UCSD-AML1 (cell line): ENCODE measurements around the gene FERD3L.
"Not testable (repeated sequence)": the region's sequence is repeated elsewhere in the genome, so short reads cannot be mapped to it uniquely, and the experiment has no call there.

ENCODE experiments used
- DNase-seq: peaks from one replicate; lab custom pipeline; 2025; ENCODE audit not compliant: unreplicated experiment; lab: John Stamatoyannopoulos, UW

Gene FERD3L, protein sequence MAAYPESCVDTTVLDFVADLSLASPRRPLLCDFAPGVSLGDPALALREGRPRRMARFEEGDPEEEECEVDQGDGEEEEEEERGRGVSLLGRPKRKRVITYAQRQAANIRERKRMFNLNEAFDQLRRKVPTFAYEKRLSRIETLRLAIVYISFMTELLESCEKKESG

GRCh38 chr7:19144661-19145433 lies at the start of gene FERD3L:
Gene FERD3L (minus strand): TSS chr7:19145421. CDS start chr7:19145362, 59 bp downstream.
- no peak for DNase-seq

GRCh38 chr7:19194417-19194816 lies 49.2 kb upstream of the FERD3L start:
- not testable (repeated sequence) for DNase-seq

DNA sequence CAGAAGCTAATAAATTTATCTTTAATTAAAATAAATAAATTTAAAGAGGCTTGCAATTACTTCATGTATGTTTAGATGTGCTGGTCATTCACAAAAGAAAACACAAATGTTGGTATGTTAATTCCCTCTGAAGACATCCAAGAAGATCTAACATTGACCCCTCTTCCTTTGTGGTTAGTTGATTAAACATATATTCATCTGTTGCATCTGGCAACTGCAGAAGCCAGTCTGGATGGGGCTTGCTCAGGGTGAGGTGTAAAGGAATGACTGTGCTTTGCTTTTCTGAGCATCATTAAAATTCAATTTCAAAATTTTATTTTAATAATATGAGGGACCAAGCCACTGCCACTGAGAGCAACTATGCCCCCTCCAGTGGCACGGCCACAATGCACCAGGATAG lies 36.4 kb upstream of the FERD3L start:
- no peak for DNase-seq

GRCh38 chr7:19178595-19178994 lies 33.4 kb upstream of the FERD3L start:
- DNase-seq: no peak

GRCh38 chr7:19177269-19177668 lies 32.0 kb upstream of the FERD3L start:
- DNase-seq: peak; percentile 2

DNA sequence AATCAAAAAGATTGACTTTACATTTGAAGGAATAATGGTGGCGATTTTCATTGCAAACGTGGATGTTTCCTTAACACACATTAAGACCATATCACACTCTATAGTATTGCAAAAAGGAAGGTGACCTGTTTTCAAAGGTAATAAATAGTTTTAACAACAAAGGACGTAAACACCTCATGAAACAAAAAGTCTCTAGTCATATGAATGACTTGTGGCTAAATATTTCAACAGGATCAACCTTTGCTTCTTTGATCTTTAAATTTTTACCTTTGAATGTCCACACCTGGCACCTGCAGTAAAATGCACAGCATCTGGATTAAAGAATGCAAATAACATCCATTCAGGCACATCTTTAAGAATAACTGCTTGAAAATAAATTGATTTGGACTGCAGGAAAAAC lies 30.0 kb upstream of the FERD3L start:
- DNase-seq: no peak

GRCh38 chr7:19161671-19162070 lies 16.4 kb upstream of the FERD3L start:
- no peak for DNase-seq

GRCh38 chr7:19146699-19147098 lies 1.5 kb upstream of the FERD3L start:
- no peak for DNase-seq

DNA sequence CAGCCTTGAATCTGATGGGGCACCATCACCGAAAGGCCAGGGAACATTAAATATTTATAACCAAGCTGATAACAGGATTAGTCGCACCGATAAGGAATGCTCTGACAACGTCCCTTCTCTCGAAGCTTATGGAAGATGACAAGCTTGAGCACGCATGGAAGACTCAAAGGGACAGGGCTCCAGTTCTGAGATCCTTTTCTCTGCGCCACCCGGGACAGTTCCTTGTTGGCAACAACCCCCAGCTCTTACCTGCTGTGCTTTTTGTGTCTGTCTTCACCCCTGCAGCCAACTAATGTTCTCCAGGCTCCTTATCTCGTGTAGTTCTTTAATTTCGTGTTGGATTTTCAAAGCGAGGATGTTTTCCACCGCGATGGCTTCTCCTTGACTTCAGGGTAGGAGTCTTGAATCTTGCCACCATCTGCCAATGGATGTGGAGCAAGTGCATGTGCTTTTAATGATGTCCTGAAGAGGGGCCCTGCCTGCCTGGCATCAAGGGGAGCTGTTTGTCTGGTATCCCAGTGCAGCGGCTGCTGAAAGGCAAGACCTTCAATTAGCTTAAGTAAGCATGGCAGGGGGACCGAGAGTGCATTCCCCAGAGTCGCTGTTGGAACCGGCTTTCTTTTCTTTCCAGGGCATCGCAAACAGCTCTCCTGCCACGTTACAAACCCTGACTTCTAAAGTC lies 354 bp upstream of the FERD3L start:
- no peak for DNase-seq

- DNase-seq: no peak
Observed at GRCh38 chr7:19143881-19144574, 1.2 kb downstream of the FERD3L start.

GRCh38 chr7:19139706-19140327 lies 5.4 kb downstream of the FERD3L start:
- no peak for DNase-seq

- DNase-seq: no peak
Observed at GRCh38 chr7:19133886-19134285, 11.3 kb downstream of the FERD3L start.

DNA sequence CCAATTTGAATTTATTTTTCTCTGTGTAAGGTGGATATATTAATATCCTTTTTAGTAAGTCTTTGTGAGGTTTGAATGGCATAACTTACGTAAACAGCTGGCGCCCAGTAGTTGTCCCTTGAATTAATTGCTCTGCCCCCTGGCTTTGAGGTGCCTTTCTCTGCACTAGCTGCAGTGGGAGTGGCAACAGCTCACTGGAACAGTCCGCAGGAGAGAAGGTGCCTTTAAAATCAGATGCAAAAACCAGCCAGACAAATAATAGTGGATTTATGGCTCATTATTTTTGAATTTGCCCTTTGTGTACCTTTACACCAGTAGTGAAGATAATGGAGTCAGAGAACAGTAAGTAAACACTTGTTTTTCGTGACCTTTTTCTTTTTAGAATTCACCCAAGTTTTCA lies 11.8 kb downstream of the FERD3L start:
- no peak for DNase-seq

DNA sequence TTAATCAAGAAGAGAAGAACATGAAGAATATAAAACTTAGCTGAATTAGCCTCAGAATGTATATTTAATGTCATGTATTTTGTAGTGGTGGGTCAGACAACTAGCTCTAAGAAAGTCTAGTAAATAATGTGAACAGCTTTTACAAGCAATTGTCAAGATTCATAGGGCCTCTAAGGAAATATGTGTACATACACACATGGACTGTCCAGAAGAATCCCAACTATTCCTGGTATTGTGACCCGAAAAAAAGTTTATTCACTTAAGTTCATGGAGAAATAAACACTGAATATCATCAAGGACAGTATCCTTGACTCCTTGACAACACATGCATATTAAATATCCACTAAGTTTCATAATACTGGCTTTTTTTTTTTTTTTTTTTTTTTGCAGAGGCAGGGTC lies 16.4 kb downstream of the FERD3L start:
- DNase-seq: no peak

DNA sequence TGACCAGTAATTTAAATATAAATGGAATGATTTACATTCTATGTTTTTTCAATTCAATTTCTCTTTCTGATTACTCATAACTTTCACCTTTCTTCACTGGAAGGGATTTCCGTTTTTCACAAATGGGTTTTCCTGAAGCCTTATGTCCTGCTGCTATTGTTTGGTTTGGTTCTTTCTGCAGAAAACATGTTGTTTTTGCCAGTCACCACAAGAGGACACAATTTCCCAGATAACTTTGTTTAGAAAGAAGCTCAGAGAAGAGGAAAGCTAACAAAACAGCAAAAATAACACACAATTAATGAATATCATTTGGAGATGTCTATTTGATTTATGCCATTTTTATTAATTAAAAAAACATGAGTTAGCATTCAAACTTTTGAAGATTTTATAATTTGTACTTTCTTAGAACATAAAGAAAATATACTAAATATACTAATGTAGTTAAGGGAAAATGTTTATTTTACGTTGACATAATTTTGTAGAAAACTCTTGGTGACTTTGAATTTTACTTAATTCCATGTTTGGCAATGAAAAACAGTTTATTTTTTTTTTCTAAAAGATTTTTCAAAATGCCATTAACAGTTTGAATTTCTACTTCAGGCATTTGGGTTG lies 23.1 kb downstream of the FERD3L start:
- DNase-seq: no peak

DNA sequence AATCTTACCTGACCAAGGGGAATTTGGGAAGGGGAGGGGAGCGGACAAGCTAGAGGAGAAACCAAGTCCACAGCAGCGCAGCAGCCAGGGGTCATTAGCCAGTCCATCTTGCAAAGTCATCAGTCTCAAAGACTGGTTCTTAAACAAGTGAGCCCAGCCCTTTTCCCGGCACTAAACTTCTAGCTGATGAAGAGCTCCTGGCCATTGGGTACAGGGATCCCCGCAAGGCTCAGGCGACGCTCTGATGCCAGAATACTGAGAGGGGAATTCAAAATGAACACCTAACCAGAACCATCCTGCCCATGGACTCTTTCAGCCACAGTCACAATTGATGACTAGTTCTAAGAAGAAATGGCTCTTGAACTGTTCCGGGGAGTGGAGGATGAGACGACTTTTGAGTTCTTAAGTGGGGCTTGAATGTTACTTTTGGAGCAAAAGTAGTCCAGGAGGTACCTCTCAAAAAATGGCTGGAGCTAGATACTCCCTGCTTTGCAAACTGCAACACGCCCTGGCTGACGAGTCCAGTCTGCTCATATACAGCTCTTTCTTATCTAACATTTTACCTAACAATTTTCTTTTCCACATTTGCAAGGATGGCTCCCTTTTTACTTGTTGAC lies 25.2 kb downstream of the FERD3L start:
- DNase-seq: no peak

- DNase-seq: no peak
Observed at GRCh38 chr7:19119372-19119771, 25.8 kb downstream of the FERD3L start.

DNA sequence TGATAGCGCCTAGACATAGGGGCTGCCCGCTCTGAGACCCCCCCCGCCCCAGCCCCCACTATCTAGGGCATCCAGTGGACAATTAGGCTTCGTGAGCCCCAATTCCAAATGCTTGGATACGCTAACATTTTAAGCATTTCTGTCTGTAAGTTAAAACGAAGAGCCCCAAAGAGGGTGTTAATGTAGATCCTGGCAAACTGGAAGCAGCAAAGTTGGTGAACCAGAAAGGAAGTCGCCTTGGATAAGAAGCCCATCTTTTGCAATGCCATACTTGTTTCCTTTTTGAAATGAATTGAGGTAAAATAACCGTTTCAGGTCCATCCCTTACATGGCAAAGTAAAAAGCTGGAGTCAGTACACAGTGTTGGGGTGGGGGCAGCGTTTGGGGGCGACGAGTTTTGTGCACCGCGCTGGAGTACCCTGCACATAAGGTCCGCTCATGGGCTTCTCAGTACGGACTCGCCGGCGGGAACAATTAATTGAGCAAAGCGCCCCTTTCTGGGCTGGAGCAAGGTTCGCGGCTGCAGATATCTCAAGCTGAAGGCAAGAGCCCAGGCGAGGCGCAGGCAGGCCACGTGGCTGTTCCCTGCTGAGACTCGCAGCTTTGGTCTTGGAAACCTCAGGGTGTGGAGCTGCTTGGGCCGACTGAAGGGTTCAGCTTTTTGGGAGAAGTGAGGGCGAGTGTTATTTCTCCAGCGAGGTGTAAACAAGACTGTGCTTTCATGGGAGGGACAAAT lies 26.4 kb downstream of the FERD3L start:
- no peak for DNase-seq

GRCh38 chr7:19117870-19118608 lies 27.2 kb downstream of the FERD3L start:
- DNase-seq: peak; percentile 13
